ENCODE data around the gene PDE11A. TPM values are rescaled to one million over a fixed set of nuclear protein-coding genes. Genes with fewer than 3 reads are reported as not detected.

The PDE11A gene
- total and polyA plus RNA-seq, 2 of the 8 experiments (the other 6 are each of a cell fraction or from before 2014, with no cell fraction given) = 0.19 to 0.23 TPM

DNA sequence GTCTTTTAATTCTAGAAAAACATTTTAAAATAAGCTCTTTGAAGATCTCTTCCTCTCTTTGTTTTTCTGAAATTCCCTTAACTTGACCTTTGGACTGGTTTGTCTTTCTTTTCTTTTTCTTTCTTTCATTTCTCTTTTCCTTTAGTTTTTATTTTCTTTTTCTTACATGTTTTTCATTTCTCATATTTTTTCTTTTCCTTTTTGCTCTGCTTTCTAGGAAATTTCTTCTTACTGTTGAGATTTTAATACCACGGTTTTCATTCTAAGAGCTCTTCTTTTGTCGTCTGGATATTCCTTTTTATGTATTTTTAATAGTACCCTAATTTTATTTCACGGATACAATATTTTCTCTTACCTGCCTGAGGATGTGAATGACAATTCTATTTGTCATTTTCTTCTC, 342.2 kb downstream of the PDE11A start:
- H3K79me2 ChIP-seq (ENCODE audit: control insufficient read depth in 1 of 2, insufficient read depth in 2 of 2, low read length in 2 of 2) = no peaks in the 10 kb centered on the region
- no peaks in the 10 kb centered on the region for H3K23me2 ChIP-seq (ENCODE audit: low read depth, low read length)
- H3K9ac ChIP-seq (replicated peaks in 1 of 4; ENCODE audit: extremely low read depth in 1 of 4, low read depth in 3 of 4, low read length in 3 of 4) = no peak overlapping the region
- H3K36me3 ChIP-seq (ENCODE audit: control insufficient read depth in 2 of 4, insufficient read depth in 4 of 4, low read length in 3 of 4) = no peaks in the 10 kb centered on the region
- no peaks in the 10 kb centered on the region for H4K20me1 ChIP-seq (replicated peaks in 1 of 2; ENCODE audit: control insufficient read depth in 1 of 2, insufficient read depth in 2 of 2, low read length in 2 of 2)
- H2BK120ac ChIP-seq (replicated peaks; ENCODE audit: low read depth, low read length) = no peak overlapping the region
- no peak for FAIRE-seq
- CTCF ChIA-PET (ENCODE audit: partially characterized antibody) = interaction anchor here (0.9 to 2.4 kb wide), 8 partner anchors 10 to 395 kb away, joined by 3 to 9 read pairs (median 4); no protein-coding TSS in a partner anchor
- no peak overlapping the region for H3K4me2 ChIP-seq (ENCODE audit: insufficient read depth in 1 of 2, low read depth in 2 of 2, low read length in 2 of 2)
- no peak overlapping the region for H4K91ac ChIP-seq (replicated peaks; ENCODE audit: insufficient read length, low read length)
- no peak for DNase-seq (ENCODE audit: low read depth in 1 of 2, low spot score in 2 of 2)
- H2BK20ac ChIP-seq (ENCODE audit: low read length) = no peak overlapping the region
- H3K79me1 ChIP-seq (ENCODE audit: low read depth, low read length) = no peaks in the 10 kb centered on the region
- H2BK12ac ChIP-seq (ENCODE audit: low read depth, low read length) = no peak overlapping the region
- no peak overlapping the region for H3K14ac ChIP-seq (ENCODE audit: insufficient read length)
- no peak overlapping the region for H3K4ac ChIP-seq (replicated peaks; ENCODE audit: insufficient read length, low read depth, low read length)
- whole genome bisulfite sequencing, 2 experiments (ENCODE audit: extremely low coverage in 1 of 2, insufficient coverage in 1 of 2, insufficient read length in 1 of 2, insufficient replicate concordance in 2 of 2, low coverage in 1 of 2, low lambda C conversion rate in 2 of 2, missing lambda C conversion rate in 1 of 2) = 84% methylated on average over 3 of the region's 3 CpGs; no CpG with 5 or more reads in 1 of the 2 experiments
- H4K5ac ChIP-seq (ENCODE audit: insufficient read length, low read depth, low read length) = no peak overlapping the region
- H4K8ac ChIP-seq (ENCODE audit: extremely low read depth, insufficient read depth, low read length) = no peak overlapping the region
- no peak overlapping the region for H2AK5ac ChIP-seq (ENCODE audit: low read depth, low read length)
- no peak overlapping the region for H2BK5ac ChIP-seq (ENCODE audit: low read depth, low read length)
- no peak overlapping the region for H3K27ac ChIP-seq (ENCODE audit: low read depth, low read length)
- no peaks in the 10 kb centered on the region for H3K9me3 ChIP-seq (ENCODE audit: insufficient read depth in 2 of 2, low read depth in 1 of 2, low read length in 1 of 2)
- H3K18ac ChIP-seq (ENCODE audit: extremely low read depth, low read length) = no peak overlapping the region
- no peaks in the 10 kb centered on the region for H3K4me1 ChIP-seq (replicated peaks in 1 of 4; ENCODE audit: control insufficient read depth in 3 of 4, insufficient read depth in 4 of 4, low read length in 3 of 4)
- POLR2A ChIA-PET (ENCODE audit: partially characterized antibody) = no interaction called here
- H2BK15ac ChIP-seq (ENCODE audit: low read length) = no peak overlapping the region
- H2AFZ ChIP-seq (ENCODE audit: low read length) = no peak overlapping the region
- TF ChIP-seq BCL11A (IDR thresholded peaks at IDR 0.05; ENCODE audit: low read depth in 2 of 2, low read length in 2 of 2) (no peak), EP300 (IDR thresholded peaks at IDR 0.05; ENCODE audit: borderline replicate concordance in 1 of 2, low read depth in 2 of 2, low read length in 2 of 2) (no peak)
- H3K56ac ChIP-seq (replicated peaks; ENCODE audit: insufficient read length, low read depth, low read length) = no peak overlapping the region
- peaks cover 28 to 74% (median 67%) of the 10 kb centered on the region in 4 experiments for H3K27me3 ChIP-seq (replicated peaks in 1 of 4; ENCODE audit: control insufficient read depth in 3 of 4, extremely low read depth in 1 of 4, insufficient read depth in 3 of 4, low read length in 3 of 4)
- H3K4me3 ChIP-seq (ENCODE audit: extremely low read depth in 1 of 4, insufficient read depth in 2 of 4, low read depth in 3 of 4, low read length in 4 of 4) = no peak overlapping the region
- no peak overlapping the region for H3K23ac ChIP-seq (ENCODE audit: insufficient read length)

Measured in H1 (cell line).